Sigmoid colon (tissue), 4 donors: ENCODE data around the gene MTURN.

ENCODE experiments used
- EP300 ChIP-seq, 4 donors: sonication (generic); formaldehyde crosslinking; IDR thresholded peaks; one replicate each; pipeline ENCODE4 v1.6.1; 2017; ENCODE audit warnings: antibody characterized with exemption in 4 of 4
- POLR2A ChIP-seq, 2 donors: fragments of 450-650 bp; IDR thresholded peaks; one replicate each; pipeline ENCODE4 v1.6.1; 2016; ENCODE audit warnings: antibody characterized with exemption in 2 of 2, mild to moderate bottlenecking in 2 of 2, moderate library complexity in 2 of 2
- POLR2AphosphoS5 ChIP-seq, 4 donors: sonication (generic); formaldehyde crosslinking; IDR thresholded peaks; one replicate each; pipeline ENCODE4 v1.6.1; 2017; ENCODE audit warnings: antibody characterized with exemption in 4 of 4
- TF ChIP-seq, protein P1 (sequence below), 4 experiments: fragments of 450-650 bp in 3 of 4; fragments of 200-600 bp in 1 of 4; IDR thresholded peaks; one replicate each; pipeline ENCODE4 v1.5.1; 2016 to 2019; ENCODE audit warnings: antibody characterized with exemption in 4 of 4, mild to moderate bottlenecking in 3 of 4, moderate library complexity in 2 of 4

DNA sequence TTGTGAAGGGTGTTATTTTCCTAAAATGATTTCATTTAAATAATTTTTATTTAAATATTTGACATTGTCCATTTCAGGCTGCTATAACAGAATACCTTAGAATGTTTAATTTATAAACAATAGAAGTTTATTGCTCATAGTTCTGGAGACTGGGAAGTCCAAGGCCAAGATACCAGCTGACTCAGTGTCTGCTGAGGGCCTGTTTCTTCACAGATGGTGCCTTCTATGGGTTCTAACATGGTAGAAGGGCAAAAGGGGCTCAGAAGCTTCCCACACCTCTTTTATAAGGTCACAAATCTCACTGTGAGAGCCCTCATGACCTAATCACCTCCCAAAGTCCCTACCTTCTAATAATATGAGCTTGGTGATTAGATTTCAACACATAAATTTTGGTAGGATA lies 50.7 kb downstream of the MTURN start:
- no peak for TF ChIP-seq EP300 (IDR thresholded peaks at IDR 0.05)
- TF ChIP-seq, protein P1, sequence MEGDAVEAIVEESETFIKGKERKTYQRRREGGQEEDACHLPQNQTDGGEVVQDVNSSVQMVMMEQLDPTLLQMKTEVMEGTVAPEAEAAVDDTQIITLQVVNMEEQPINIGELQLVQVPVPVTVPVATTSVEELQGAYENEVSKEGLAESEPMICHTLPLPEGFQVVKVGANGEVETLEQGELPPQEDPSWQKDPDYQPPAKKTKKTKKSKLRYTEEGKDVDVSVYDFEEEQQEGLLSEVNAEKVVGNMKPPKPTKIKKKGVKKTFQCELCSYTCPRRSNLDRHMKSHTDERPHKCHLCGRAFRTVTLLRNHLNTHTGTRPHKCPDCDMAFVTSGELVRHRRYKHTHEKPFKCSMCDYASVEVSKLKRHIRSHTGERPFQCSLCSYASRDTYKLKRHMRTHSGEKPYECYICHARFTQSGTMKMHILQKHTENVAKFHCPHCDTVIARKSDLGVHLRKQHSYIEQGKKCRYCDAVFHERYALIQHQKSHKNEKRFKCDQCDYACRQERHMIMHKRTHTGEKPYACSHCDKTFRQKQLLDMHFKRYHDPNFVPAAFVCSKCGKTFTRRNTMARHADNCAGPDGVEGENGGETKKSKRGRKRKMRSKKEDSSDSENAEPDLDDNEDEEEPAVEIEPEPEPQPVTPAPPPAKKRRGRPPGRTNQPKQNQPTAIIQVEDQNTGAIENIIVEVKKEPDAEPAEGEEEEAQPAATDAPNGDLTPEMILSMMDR (IDR thresholded peaks at IDR 0.05), result no peak
- TF ChIP-seq POLR2A (IDR thresholded peaks at IDR 0.05), result no peak
- TF ChIP-seq POLR2AphosphoS5 (IDR thresholded peaks at IDR 0.05), result no peak
